ENCODE results near the gene LASP1. TPM values are rescaled to one million over a fixed set of nuclear protein-coding genes. Genes with fewer than 3 reads are reported as not detected.

LASP1 gene
- total RNA-seq, 1 experiment from 2014 or later, result 68.1 TPM

DNA sequence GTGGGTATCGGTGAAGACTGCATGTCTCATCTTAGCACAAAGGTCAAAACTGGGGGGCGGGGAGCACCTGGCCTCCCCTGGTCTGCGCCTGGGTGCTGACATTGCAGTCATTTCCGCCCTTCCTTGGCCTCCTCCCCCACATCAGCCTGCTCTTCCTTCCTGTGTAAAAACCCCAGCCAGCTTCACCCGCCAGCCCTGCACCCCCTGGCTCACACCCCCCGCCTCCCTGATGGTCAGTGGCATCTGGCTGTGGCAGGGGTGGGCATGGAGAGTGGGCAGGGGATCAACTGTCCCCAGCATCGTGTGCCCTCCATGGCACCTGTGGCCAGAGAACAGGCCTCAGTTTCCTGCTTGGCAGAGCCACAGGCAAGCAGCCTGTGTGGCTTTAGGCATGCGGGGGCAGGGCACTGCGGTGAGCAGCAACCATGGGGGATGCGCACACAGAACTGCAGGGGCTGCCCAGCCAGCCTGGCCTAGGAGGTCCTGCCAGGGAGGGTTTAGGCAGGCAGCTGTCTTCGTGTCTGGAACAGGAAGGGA is 29.0 kb downstream of the LASP1 start:
- BruUV-seq (replicated peaks), result no TSS peak
- intact Hi-C loops (cut with micrococcal nuclease), result no loop called here
- DNase-seq (ENCODE audit: unreplicated experiment), result no peak
- H3K36me3 Mint-ChIP-seq (ENCODE audit: insufficient read depth, unreplicated experiment), result peaks cover 37% of the 10 kb centered on the region
- no peaks in the 10 kb centered on the region for H3K27me3 Mint-ChIP-seq (ENCODE audit: insufficient read depth, unreplicated experiment)
- TF ChIP-seq, protein P1, sequence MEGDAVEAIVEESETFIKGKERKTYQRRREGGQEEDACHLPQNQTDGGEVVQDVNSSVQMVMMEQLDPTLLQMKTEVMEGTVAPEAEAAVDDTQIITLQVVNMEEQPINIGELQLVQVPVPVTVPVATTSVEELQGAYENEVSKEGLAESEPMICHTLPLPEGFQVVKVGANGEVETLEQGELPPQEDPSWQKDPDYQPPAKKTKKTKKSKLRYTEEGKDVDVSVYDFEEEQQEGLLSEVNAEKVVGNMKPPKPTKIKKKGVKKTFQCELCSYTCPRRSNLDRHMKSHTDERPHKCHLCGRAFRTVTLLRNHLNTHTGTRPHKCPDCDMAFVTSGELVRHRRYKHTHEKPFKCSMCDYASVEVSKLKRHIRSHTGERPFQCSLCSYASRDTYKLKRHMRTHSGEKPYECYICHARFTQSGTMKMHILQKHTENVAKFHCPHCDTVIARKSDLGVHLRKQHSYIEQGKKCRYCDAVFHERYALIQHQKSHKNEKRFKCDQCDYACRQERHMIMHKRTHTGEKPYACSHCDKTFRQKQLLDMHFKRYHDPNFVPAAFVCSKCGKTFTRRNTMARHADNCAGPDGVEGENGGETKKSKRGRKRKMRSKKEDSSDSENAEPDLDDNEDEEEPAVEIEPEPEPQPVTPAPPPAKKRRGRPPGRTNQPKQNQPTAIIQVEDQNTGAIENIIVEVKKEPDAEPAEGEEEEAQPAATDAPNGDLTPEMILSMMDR (IDR thresholded peaks at IDR 0.05; ENCODE audit: unreplicated experiment), result no peak
- ChIA-PET CTCF (interaction anchor here (1.2 kb wide), 1 partner anchor 7 kb away, joined by 3 read pairs; no protein-coding TSS in a partner anchor), POLR2A (interaction anchor here (0.7 kb wide), 2 partner anchors 99 to 313 kb away, joined by 3 to 4 read pairs; no protein-coding TSS in a partner anchor)
- no peak overlapping the region for H3K27ac Mint-ChIP-seq (ENCODE audit: low read depth, unreplicated experiment)
- no peaks in the 10 kb centered on the region for H3K9me3 Mint-ChIP-seq (ENCODE audit: unreplicated experiment)
- H3K4me1 Mint-ChIP-seq (ENCODE audit: insufficient read depth, unreplicated experiment), result peaks cover 8% of the 10 kb centered on the region
- H3K4me3 Mint-ChIP-seq (ENCODE audit: unreplicated experiment), result no peak overlapping the region

DNA sequence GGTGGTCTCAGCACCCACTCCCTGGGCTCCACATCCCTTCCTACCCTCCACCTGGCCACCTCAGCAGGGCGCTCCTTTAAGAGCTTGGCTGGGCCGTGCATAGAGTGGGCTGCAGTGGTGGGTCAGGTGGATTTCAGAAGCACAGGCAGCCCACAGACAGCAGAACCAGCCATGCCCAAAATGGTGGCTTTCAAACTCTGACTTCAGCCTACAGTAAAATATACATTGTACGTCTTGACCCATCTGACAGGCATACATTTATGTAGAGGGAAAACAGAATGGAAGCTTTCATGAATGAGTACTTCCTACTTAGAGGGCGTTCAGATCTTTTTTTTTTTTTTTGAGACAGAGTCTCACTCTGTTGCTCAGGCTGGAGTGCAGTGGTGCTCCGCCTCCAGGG is 29.6 kb downstream of the LASP1 start:
- CTCF ChIA-PET, result no interaction called here
- Mint-ChIP-seq H3K4me1 (ENCODE audit: insufficient read depth, unreplicated experiment) (peaks cover 8% of the 10 kb centered on the region), H3K27ac (ENCODE audit: low read depth, unreplicated experiment) (no peak overlapping the region), H3K4me3 (ENCODE audit: unreplicated experiment) (no peak overlapping the region), H3K9me3 (ENCODE audit: unreplicated experiment) (no peaks in the 10 kb centered on the region), H3K36me3 (ENCODE audit: insufficient read depth, unreplicated experiment) (peaks cover 38% of the 10 kb centered on the region), H3K27me3 (ENCODE audit: insufficient read depth, unreplicated experiment) (no peaks in the 10 kb centered on the region)
- no TSS peak for BruUV-seq (replicated peaks)
- TF ChIP-seq, protein P1 (IDR thresholded peaks at IDR 0.05; ENCODE audit: unreplicated experiment), result no peak
- no peak for DNase-seq (ENCODE audit: unreplicated experiment)
- POLR2A ChIA-PET, result interaction anchor here (0.7 kb wide), 2 partner anchors 100 to 313 kb away, joined by 3 to 4 read pairs; no protein-coding TSS in a partner anchor
- intact Hi-C loops (cut with micrococcal nuclease), result no loop called here

DNA sequence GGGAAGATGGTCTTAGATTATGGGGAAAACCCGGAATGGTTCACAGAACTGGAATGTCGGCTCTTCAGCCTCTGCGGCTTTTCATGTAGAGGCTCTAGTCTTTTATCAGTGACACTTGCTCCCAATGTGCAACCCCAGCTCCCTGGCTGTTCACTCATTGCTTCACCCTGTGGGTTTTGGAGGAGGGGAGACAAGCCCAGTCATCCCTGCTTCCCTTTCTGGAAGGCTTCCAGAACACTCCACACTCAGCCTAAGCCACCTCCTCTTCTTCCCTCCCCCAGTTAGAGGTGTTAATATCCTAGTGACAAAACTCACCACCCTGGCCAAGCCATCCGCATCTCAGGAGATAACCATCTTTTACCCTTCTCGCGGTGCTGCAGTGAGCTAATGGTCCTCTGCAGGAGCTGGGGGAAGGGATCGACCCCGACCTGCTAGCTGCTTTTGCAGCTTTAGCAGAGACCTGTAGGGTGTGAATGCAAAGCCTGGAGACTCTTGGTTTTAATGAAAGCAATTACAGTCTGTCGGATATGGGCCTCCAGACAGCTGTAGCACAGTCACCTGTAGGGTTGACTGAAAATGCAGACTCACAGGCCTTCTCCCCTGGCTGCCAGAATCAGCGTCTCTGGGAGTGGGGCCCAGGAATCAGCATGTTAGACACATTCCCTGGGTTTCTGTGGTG is 31.3 kb downstream of the LASP1 start:
- ChIA-PET POLR2A (interaction anchor here (1.4 kb wide), 1 partner anchor 32 kb away, joined by 3 read pairs; the partner anchor contains the start of gene LASP1), CTCF (interaction anchor here (1.4 kb wide), 1 partner anchor 22 kb away, joined by 3 read pairs; no protein-coding TSS in a partner anchor)
- Mint-ChIP-seq H3K36me3 (ENCODE audit: insufficient read depth, unreplicated experiment) (peaks cover 34% of the 10 kb centered on the region), H3K4me3 (ENCODE audit: unreplicated experiment) (peak overlapping the region; percentile 25), H3K27ac (ENCODE audit: low read depth, unreplicated experiment) (peak overlapping the region; percentile 54), H3K9me3 (ENCODE audit: unreplicated experiment) (no peaks in the 10 kb centered on the region), H3K27me3 (ENCODE audit: insufficient read depth, unreplicated experiment) (no peaks in the 10 kb centered on the region), H3K4me1 (ENCODE audit: insufficient read depth, unreplicated experiment) (peaks cover 8% of the 10 kb centered on the region)
- intact Hi-C loops (cut with micrococcal nuclease), result loop anchor here (2.0 kb wide), 1 partner anchor 30 kb away; the partner anchor contains the start of gene LASP1
- TF ChIP-seq, protein P1 (IDR thresholded peaks at IDR 0.05; ENCODE audit: unreplicated experiment), result no peak
- BruUV-seq (replicated peaks), result no TSS peak
- peak; percentile 96 for DNase-seq (ENCODE audit: unreplicated experiment)

DNA sequence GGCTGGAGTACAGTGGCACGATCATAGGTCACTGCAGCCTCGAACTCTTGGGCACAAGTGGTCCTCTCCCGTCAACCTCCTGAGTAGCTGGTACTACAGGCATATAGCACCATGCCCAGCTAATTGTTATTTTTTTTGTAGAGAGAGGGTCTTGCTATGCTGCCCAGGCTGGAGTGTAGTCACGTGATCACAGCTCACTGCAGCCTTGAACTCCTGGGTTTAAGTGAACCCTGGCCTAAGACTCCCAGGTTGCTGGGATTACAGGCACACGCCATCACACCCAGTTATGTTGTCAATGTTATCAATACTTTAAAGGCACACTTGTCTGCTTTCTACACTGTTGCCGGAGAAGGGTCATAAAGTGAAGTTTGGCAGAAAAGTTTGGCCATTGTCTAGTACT is 33.5 kb downstream of the LASP1 start:
- no peak for DNase-seq (ENCODE audit: unreplicated experiment)
- Mint-ChIP-seq H3K9me3 (ENCODE audit: unreplicated experiment) (no peaks in the 10 kb centered on the region), H3K4me3 (ENCODE audit: unreplicated experiment) (no peak overlapping the region), H3K36me3 (ENCODE audit: insufficient read depth, unreplicated experiment) (peaks cover 39% of the 10 kb centered on the region), H3K27ac (ENCODE audit: low read depth, unreplicated experiment) (no peak overlapping the region), H3K27me3 (ENCODE audit: insufficient read depth, unreplicated experiment) (no peaks in the 10 kb centered on the region), H3K4me1 (ENCODE audit: insufficient read depth, unreplicated experiment) (peaks cover 8% of the 10 kb centered on the region)
- no TSS peak for BruUV-seq (replicated peaks)
- TF ChIP-seq, protein P1 (IDR thresholded peaks at IDR 0.05; ENCODE audit: unreplicated experiment), result no peak
- CTCF ChIA-PET, result no interaction called here
- POLR2A ChIA-PET, result interaction anchor here (0.6 kb wide), 1 partner anchor 34 kb away, joined by 3 read pairs; no protein-coding TSS in a partner anchor
- intact Hi-C loops (cut with micrococcal nuclease), result no loop called here

Measured in MCF 10A (cell line).